Neural cell (in vitro differentiated cells): ENCODE measurements around the gene SMIM36. TPM values are rescaled to one million over a fixed set of nuclear protein-coding genes. Genes with fewer than 3 reads are reported as not detected.
"Not testable (repeated sequence)": the region's sequence is repeated elsewhere in the genome, so short reads cannot be mapped to it uniquely, and the experiment has no call there.

Source experiments
- H2AFZ ChIP-seq: fragments of 200-600, 300-800 bp; sonication (generic), shearing (Covaris generic); 2 replicates; pipeline ENCODE4 v1.6.0; 2014; ENCODE audit warnings: low read depth, mild to moderate bottlenecking, antibody characterized with exemption, low read length, moderate library complexity
- H3F3A ChIP-seq: fragments of 200-600 bp; shearing (Covaris generic); 2 replicates; pipeline ENCODE4 v1.6.1; 2016; ENCODE audit warnings: mild to moderate bottlenecking, moderate library complexity, mixed read lengths, antibody characterized with exemption, low read length; ENCODE audit not compliant: insufficient read depth, poor library complexity, severe bottlenecking
- H3K27ac ChIP-seq: fragments of 200-600, 300-800 bp; sonication (generic), shearing (Covaris generic); 2 replicates; pipeline ENCODE4 v1.5.1; 2014; ENCODE audit warnings: mild to moderate bottlenecking, low read length, moderate library complexity
- H3K27me3 ChIP-seq: fragments of 300-800, 200-600 bp; sonication (generic), shearing (Covaris generic); 2 replicates; pipeline ENCODE4 v1.6.0; 2014; ENCODE audit warnings: mild to moderate bottlenecking, low read depth, low read length, moderate library complexity; ENCODE audit not compliant: insufficient read depth
- H3K36me3 ChIP-seq: fragments of 300-800, 200-600 bp; sonication (generic), shearing (Covaris generic); 2 replicates; pipeline ENCODE4 v1.5.1; 2014; ENCODE audit warnings: mild to moderate bottlenecking, antibody characterized with exemption, low read length, moderate library complexity; ENCODE audit not compliant: insufficient read depth
- H3K4me2 ChIP-seq: fragments of 300-800, 200-600 bp; sonication (generic), shearing (Covaris generic); 2 replicates; pipeline ENCODE4 v1.6.0; 2014; ENCODE audit warnings: mild to moderate bottlenecking, low read length
- H3K4me3 ChIP-seq: fragments of 300-800, 200-600 bp; sonication (generic), shearing (Covaris generic); 2 replicates; pipeline ENCODE4 v1.5.1; 2014; ENCODE audit warnings: mild to moderate bottlenecking, low read length, moderate library complexity
- H3K79me2 ChIP-seq: fragments of 200-600 bp; shearing (Covaris generic); replicated peaks from 2 replicates; pipeline ENCODE4 v1.6.0; 2014; ENCODE audit warnings: mild to moderate bottlenecking, low read length, moderate library complexity; ENCODE audit not compliant: insufficient read depth
- H3K9ac ChIP-seq: fragments of 300-800, 200-600 bp; sonication (generic), shearing (Covaris generic); 2 replicates; pipeline ENCODE4 v1.6.1; 2016; ENCODE audit warnings: mild to moderate bottlenecking, low read length, mixed read lengths
- H3K9me2 ChIP-seq: fragments of 200-600 bp; shearing (Covaris generic); 2 replicates; pipeline ENCODE4 v1.6.1; 2016; ENCODE audit warnings: mild to moderate bottlenecking, low read length, mixed read lengths; ENCODE audit not compliant: insufficient read depth
- H3K9me3 ChIP-seq: fragments of 200-600, 300-800 bp; sonication (generic), shearing (Covaris generic); 2 replicates; pipeline ENCODE4 v1.6.1; 2016; ENCODE audit warnings: mild to moderate bottlenecking, mixed run types, low read length, moderate library complexity, mixed read lengths
- H4K20me1 ChIP-seq: fragments of 200-600 bp; shearing (Covaris generic); 2 replicates; pipeline ENCODE4 v1.6.1; 2016; ENCODE audit warnings: mild to moderate bottlenecking, mixed run types; ENCODE audit not compliant: insufficient read depth
- EP300 ChIP-seq: fragments of 450-650 bp; conservative IDR thresholded peaks from 2 replicates; pipeline ENCODE4 v1.6.1; 2014; ENCODE audit warnings: antibody characterized with exemption, mild to moderate bottlenecking, moderate library complexity; ENCODE audit not compliant: poor library complexity, severe bottlenecking
- EZH2 ChIP-seq: fragments of 200-600, 300-800 bp; shearing (Covaris generic), sonication (generic); IDR thresholded peaks from 2 replicates; pipeline ENCODE4 v1.6.1; 2014; ENCODE audit warnings: antibody characterized with exemption, low read length, borderline replicate concordance, mild to moderate bottlenecking; ENCODE audit not compliant: insufficient read depth, poor library complexity, severe bottlenecking
- MXI1 ChIP-seq: fragments of 450-650 bp; conservative IDR thresholded peaks from 2 replicates; pipeline ENCODE4 v1.6.1; 2014; ENCODE audit warnings: antibody characterized with exemption, mild to moderate bottlenecking; ENCODE audit not compliant: poor library complexity, severe bottlenecking
- POLR2AphosphoS5 ChIP-seq: IDR thresholded peaks from 2 replicates; pipeline ENCODE4 v1.6.1; 2012
- RAD21 ChIP-seq: fragments of 450-650 bp; conservative IDR thresholded peaks from 2 replicates; pipeline ENCODE4 v1.6.1; 2014; ENCODE audit warnings: antibody characterized with exemption, mild to moderate bottlenecking, moderate library complexity
- SMC3 ChIP-seq: fragments of 450-650 bp; conservative IDR thresholded peaks from 2 replicates; pipeline ENCODE4 v1.6.1; 2014; ENCODE audit warnings: antibody characterized with exemption, mild to moderate bottlenecking, moderate library complexity; ENCODE audit not compliant: poor library complexity
- TAF1 ChIP-seq: IDR thresholded peaks from 2 replicates; pipeline ENCODE4 v1.6.1; 2012; ENCODE audit warnings: low read depth
- polyA plus RNA-seq: library from polyadenylated mRNA; depleted of rRNA; stranded (reverse); fragments of >200 nt; gene quantifications from 2 replicates; pipeline ENCODE4 v1.2.3, GENCODE V29; 2014
- TF ChIP-seq, protein P1 (sequence below): IDR thresholded peaks from 2 replicates; pipeline ENCODE4 v1.6.1; 2012; ENCODE audit warnings: borderline replicate concordance
- TF ChIP-seq, protein P2 (sequence below): fragments of 450-650 bp; IDR thresholded peaks from 2 replicates; pipeline ENCODE4 v1.5.1; 2014; ENCODE audit warnings: antibody characterized with exemption, mild to moderate bottlenecking, moderate library complexity; ENCODE audit not compliant: poor library complexity, severe bottlenecking

The SMIM36 gene
- polyA plus RNA-seq, 1 donor from 2014 or later = not detected

DNA sequence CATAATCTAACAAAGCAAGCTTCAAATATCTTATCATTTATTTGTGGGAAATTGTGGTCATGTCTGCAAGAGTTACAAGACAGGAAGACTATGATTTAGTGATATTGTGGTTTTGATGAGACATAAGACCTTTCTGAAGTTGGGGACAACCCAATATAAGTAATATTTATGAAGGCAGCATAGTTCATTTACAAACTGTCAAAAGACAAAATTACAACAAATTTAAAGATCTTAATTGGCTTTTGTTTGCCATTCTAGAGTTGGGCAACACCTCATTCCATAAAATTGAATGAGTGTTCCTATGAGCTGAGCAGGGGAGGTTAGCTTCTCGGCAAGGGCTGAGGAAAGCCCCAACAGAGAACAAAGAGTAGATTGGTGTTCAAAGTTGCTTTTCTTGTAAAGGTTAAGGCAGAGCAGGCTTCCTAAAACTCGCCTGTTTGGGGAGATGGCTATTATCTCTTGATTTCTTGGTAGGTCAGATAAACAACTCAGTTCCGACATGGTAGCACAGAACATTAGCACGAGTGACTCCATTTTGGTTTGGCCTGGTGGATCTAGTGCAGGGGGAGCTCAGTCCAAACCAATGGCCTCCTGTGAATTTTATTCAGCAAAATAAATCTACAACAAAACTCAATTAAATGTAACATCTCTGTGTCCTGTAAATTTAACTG, 78.8 kb downstream of the SMIM36 start:
- Histone ChIP-seq H3K27ac (no peak overlapping the region), H3K27me3 (no peaks in the 10 kb centered on the region), H4K20me1 (no peaks in the 10 kb centered on the region), H3K36me3 (no peaks in the 10 kb centered on the region), H3K9me3 (no peaks in the 10 kb centered on the region), H3F3A (no peaks in the 10 kb centered on the region), H3K79me2 (no peaks in the 10 kb centered on the region), H2AFZ (no peak overlapping the region), H3K4me2 (no peak overlapping the region), H3K9me2 (no peaks in the 10 kb centered on the region), H3K4me3 (no peak overlapping the region), H3K9ac (no peak overlapping the region)
- TF ChIP-seq, protein P1, sequence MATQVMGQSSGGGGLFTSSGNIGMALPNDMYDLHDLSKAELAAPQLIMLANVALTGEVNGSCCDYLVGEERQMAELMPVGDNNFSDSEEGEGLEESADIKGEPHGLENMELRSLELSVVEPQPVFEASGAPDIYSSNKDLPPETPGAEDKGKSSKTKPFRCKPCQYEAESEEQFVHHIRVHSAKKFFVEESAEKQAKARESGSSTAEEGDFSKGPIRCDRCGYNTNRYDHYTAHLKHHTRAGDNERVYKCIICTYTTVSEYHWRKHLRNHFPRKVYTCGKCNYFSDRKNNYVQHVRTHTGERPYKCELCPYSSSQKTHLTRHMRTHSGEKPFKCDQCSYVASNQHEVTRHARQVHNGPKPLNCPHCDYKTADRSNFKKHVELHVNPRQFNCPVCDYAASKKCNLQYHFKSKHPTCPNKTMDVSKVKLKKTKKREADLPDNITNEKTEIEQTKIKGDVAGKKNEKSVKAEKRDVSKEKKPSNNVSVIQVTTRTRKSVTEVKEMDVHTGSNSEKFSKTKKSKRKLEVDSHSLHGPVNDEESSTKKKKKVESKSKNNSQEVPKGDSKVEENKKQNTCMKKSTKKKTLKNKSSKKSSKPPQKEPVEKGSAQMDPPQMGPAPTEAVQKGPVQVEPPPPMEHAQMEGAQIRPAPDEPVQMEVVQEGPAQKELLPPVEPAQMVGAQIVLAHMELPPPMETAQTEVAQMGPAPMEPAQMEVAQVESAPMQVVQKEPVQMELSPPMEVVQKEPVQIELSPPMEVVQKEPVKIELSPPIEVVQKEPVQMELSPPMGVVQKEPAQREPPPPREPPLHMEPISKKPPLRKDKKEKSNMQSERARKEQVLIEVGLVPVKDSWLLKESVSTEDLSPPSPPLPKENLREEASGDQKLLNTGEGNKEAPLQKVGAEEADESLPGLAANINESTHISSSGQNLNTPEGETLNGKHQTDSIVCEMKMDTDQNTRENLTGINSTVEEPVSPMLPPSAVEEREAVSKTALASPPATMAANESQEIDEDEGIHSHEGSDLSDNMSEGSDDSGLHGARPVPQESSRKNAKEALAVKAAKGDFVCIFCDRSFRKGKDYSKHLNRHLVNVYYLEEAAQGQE = no peak
- TF ChIP-seq EP300 (no peak), SMC3 (no peak), POLR2AphosphoS5 (no peak), EZH2 (no peak), TAF1 (no peak), RAD21 (no peak), MXI1 (no peak)
- TF ChIP-seq, protein P2, sequence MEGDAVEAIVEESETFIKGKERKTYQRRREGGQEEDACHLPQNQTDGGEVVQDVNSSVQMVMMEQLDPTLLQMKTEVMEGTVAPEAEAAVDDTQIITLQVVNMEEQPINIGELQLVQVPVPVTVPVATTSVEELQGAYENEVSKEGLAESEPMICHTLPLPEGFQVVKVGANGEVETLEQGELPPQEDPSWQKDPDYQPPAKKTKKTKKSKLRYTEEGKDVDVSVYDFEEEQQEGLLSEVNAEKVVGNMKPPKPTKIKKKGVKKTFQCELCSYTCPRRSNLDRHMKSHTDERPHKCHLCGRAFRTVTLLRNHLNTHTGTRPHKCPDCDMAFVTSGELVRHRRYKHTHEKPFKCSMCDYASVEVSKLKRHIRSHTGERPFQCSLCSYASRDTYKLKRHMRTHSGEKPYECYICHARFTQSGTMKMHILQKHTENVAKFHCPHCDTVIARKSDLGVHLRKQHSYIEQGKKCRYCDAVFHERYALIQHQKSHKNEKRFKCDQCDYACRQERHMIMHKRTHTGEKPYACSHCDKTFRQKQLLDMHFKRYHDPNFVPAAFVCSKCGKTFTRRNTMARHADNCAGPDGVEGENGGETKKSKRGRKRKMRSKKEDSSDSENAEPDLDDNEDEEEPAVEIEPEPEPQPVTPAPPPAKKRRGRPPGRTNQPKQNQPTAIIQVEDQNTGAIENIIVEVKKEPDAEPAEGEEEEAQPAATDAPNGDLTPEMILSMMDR = no peak

DNA sequence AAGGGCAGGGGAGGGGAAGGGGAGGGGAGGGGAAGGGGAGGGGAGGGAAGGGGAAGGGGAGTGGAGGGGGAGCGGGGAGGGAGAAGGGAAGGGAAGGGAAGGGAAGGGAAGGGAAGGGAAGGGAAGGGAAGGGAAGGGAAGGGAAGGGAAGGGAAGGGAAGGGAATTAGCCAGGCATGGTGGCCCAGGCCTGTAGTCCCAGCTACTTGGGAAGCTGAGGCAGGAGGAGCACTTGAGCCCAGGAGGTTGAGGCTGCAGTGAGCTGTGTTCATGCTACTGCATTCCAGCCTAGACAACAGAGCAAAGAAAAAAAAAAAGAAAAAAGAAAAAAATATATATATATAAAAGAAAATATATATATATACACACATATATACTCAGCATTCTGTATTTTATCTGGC, 79.3 kb downstream of the SMIM36 start:
- H3K4me2 ChIP-seq, H3K79me2 ChIP-seq, H3K9ac ChIP-seq: not testable (repeated sequence)

More for the DNA sequence above, 79.3 kb downstream of the SMIM36 start:
- not testable (repeated sequence) for H3K36me3 ChIP-seq, H3K4me3 ChIP-seq, H3K9me3 ChIP-seq, H3F3A ChIP-seq, H3K9me2 ChIP-seq, H4K20me1 ChIP-seq, H3K27me3 ChIP-seq, H3K27ac ChIP-seq, H2AFZ ChIP-seq
